Measurements from ENCODE around the gene RDH12. TPM values are rescaled to one million over a fixed set of nuclear protein-coding genes. Genes with fewer than 3 reads are reported as not detected.

RDH12 gene
- total RNA-seq, 1 donor from 2014 or later = 1.3 TPM

GRCh38 chr14:67744046-67744445, 42.4 kb downstream of the RDH12 start:
- Histone ChIP-seq H3K27me3 (no peaks in the 10 kb centered on the region), H3K4me1 (no peaks in the 10 kb centered on the region), H3K9ac (no peak overlapping the region), H3F3A (ENCODE audit: low read depth) (no peaks in the 10 kb centered on the region), H3K4me3 (no peak overlapping the region), H3K79me2 (ENCODE audit: low read depth) (no peaks in the 10 kb centered on the region), H3K9me3 (ENCODE audit: low read depth) (no peaks in the 10 kb centered on the region), H2AFZ (replicated peaks) (no peak overlapping the region), H4K20me1 (ENCODE audit: low read depth) (no peaks in the 10 kb centered on the region), H3K27ac (no peak overlapping the region), H3K36me3 (no peaks in the 10 kb centered on the region), H3K4me2 (no peak overlapping the region)
- DNase-seq (ENCODE audit: low spot score) = no peak
- H3K36me3 Mint-ChIP-seq = peaks cover 10% of the 10 kb centered on the region
- no peak overlapping the region for H3K27ac Mint-ChIP-seq
- H3K9me3 Mint-ChIP-seq = no peaks in the 10 kb centered on the region
- H3K4me1 Mint-ChIP-seq = no peaks in the 10 kb centered on the region
- no peak overlapping the region for H3K4me3 Mint-ChIP-seq
- no peak for TF ChIP-seq EZH2phosphoT487 (IDR thresholded peaks at IDR 0.05)
- no peak for TF ChIP-seq EZH2 (IDR thresholded peaks at IDR 0.05)
- H3K27me3 Mint-ChIP-seq (ENCODE audit: insufficient read depth, low read depth) = no peaks in the 10 kb centered on the region

- no peaks in the 10 kb centered on the region for H4K20me1 ChIP-seq (ENCODE audit: low read depth)
- Mint-ChIP-seq H3K4me3 (no peak overlapping the region), H3K4me1 (no peaks in the 10 kb centered on the region), H3K9me3 (no peaks in the 10 kb centered on the region), H3K27ac (no peak overlapping the region), H3K36me3 (peaks cover 19% of the 10 kb centered on the region), H3K27me3 (ENCODE audit: insufficient read depth, low read depth) (no peaks in the 10 kb centered on the region)
- no peak overlapping the region for H3K27ac ChIP-seq
- no peaks in the 10 kb centered on the region for H3K9me3 ChIP-seq (ENCODE audit: low read depth)
- no peak overlapping the region for H3K9ac ChIP-seq
- no peaks in the 10 kb centered on the region for H3F3A ChIP-seq (ENCODE audit: low read depth)
- no peak overlapping the region for H3K4me3 ChIP-seq
- H3K27me3 ChIP-seq = no peaks in the 10 kb centered on the region
- no peak for DNase-seq (ENCODE audit: low spot score)
- no peaks in the 10 kb centered on the region for H3K4me1 ChIP-seq
- no peaks in the 10 kb centered on the region for H3K79me2 ChIP-seq (ENCODE audit: low read depth)
- H3K4me2 ChIP-seq = no peak overlapping the region
- no peak for TF ChIP-seq EZH2phosphoT487 (IDR thresholded peaks at IDR 0.05)
- no peak for TF ChIP-seq CTCF (IDR thresholded peaks at IDR 0.05)
- no peak overlapping the region for H2AFZ ChIP-seq (replicated peaks)
- H3K36me3 ChIP-seq = no peaks in the 10 kb centered on the region
Observed at GRCh38 chr14:67746927-67747326, 45.2 kb downstream of the RDH12 start.

- Histone ChIP-seq H4K20me1 (ENCODE audit: low read depth) (no peaks in the 10 kb centered on the region), H3K9me3 (ENCODE audit: low read depth) (no peaks in the 10 kb centered on the region), H2AFZ (replicated peaks) (no peak overlapping the region), H3K4me3 (no peak overlapping the region), H3K27ac (no peak overlapping the region), H3K4me1 (no peaks in the 10 kb centered on the region), H3K4me2 (no peak overlapping the region), H3F3A (ENCODE audit: low read depth) (no peaks in the 10 kb centered on the region), H3K36me3 (no peaks in the 10 kb centered on the region), H3K9ac (no peak overlapping the region), H3K79me2 (ENCODE audit: low read depth) (no peaks in the 10 kb centered on the region), H3K27me3 (no peaks in the 10 kb centered on the region)
- TF ChIP-seq EZH2phosphoT487 (IDR thresholded peaks at IDR 0.05) (no peak), EZH2 (IDR thresholded peaks at IDR 0.05) (no peak), CTCF (IDR thresholded peaks at IDR 0.05) (no peak)
- Mint-ChIP-seq H3K4me1 (no peaks in the 10 kb centered on the region), H3K4me3 (no peak overlapping the region), H3K27me3 (ENCODE audit: insufficient read depth, low read depth) (no peaks in the 10 kb centered on the region), H3K27ac (no peak overlapping the region), H3K36me3 (peaks cover 28% of the 10 kb centered on the region), H3K9me3 (no peaks in the 10 kb centered on the region)
- DNase-seq (ENCODE audit: low spot score) = no peak
Observed at GRCh38 chr14:67748312-67748711, 46.6 kb downstream of the RDH12 start.

GRCh38 chr14:67749341-67750084, 47.8 kb downstream of the RDH12 start:
- no peaks in the 10 kb centered on the region for H3K27me3 Mint-ChIP-seq (ENCODE audit: insufficient read depth, low read depth)
- Histone ChIP-seq H3K4me3 (no peak overlapping the region), H3F3A (ENCODE audit: low read depth) (no peaks in the 10 kb centered on the region), H3K27me3 (no peaks in the 10 kb centered on the region), H3K4me2 (no peak overlapping the region), H3K79me2 (ENCODE audit: low read depth) (no peaks in the 10 kb centered on the region), H2AFZ (replicated peaks) (no peak overlapping the region), H3K9ac (no peak overlapping the region), H3K27ac (no peak overlapping the region), H4K20me1 (ENCODE audit: low read depth) (no peaks in the 10 kb centered on the region), H3K4me1 (no peaks in the 10 kb centered on the region), H3K9me3 (ENCODE audit: low read depth) (no peaks in the 10 kb centered on the region), H3K36me3 (no peaks in the 10 kb centered on the region)
- peaks cover 33% of the 10 kb centered on the region for H3K36me3 Mint-ChIP-seq
- no peak for DNase-seq (ENCODE audit: low spot score)
- no peaks in the 10 kb centered on the region for H3K9me3 Mint-ChIP-seq
- no peak for TF ChIP-seq EZH2phosphoT487 (IDR thresholded peaks at IDR 0.05)
- TF ChIP-seq EZH2 (IDR thresholded peaks at IDR 0.05) = no peak
- no peak for TF ChIP-seq CTCF (IDR thresholded peaks at IDR 0.05)
- H3K4me1 Mint-ChIP-seq = no peaks in the 10 kb centered on the region
- no peak overlapping the region for H3K27ac Mint-ChIP-seq
- no peak overlapping the region for H3K4me3 Mint-ChIP-seq

Data from neural progenitor cell (in vitro differentiated cells).